ENCODE data around the gene LMO3. TPM values are rescaled to one million over a fixed set of nuclear protein-coding genes. Genes with fewer than 3 reads are reported as not detected.

The LMO3 gene
- total and polyA plus RNA-seq, 2 experiments from 2014 or later, result 7.9 to 15.1 TPM

GRCh38 chr12:16602412-16602811 is 3.5 kb downstream of the LMO3 start (continued):
- no peak for TF ChIP-seq JUNB (IDR thresholded peaks at IDR 0.05; ENCODE audit: unreplicated experiment)
- TF ChIP-seq ETS1 (IDR thresholded peaks at IDR 0.05), result no peak
- no peak for TF ChIP-seq NANOG (IDR thresholded peaks at IDR 0.05; ENCODE audit: borderline replicate concordance)

GRCh38 chr12:16600525-16600924 is 5.4 kb downstream of the LMO3 start:
- peaks cover 17% of the 10 kb centered on the region for H3K27me3 ChIP-seq (ENCODE audit: insufficient read depth)
- H3K79me2 ChIP-seq (replicated peaks; ENCODE audit: insufficient read depth), result no peaks in the 10 kb centered on the region; the same call in 1 of the 2 replicates
- H3K4me1 ChIP-seq (ENCODE audit: insufficient read depth), result peaks cover 59% of the 10 kb centered on the region
- TF ChIP-seq ZNF331 (CRISPR knock-in tag; IDR thresholded peaks at IDR 0.05; ENCODE audit: low read depth) (no peak), REST (IDR thresholded peaks at IDR 0.05; ENCODE audit: unreplicated experiment) (no peak), JUNB (IDR thresholded peaks at IDR 0.05; ENCODE audit: unreplicated experiment) (no peak), STAT1 (IDR thresholded peaks at IDR 0.05; ENCODE audit: unreplicated experiment) (no peak), EZH2phosphoT487 (IDR thresholded peaks at IDR 0.05; ENCODE audit: unreplicated experiment) (no peak), ZNF462 (CRISPR knock-in tag; IDR thresholded peaks at IDR 0.05) (no peak)
- no peak overlapping the region for H2AFZ ChIP-seq
- 0 out of 2 replicates have a peak, but pooled peaks cover 4% of the 10 kb centered on the region for H3F3A ChIP-seq (replicated peaks; ENCODE audit: low read depth)
- 0 out of 2 replicates have a peak overlapping the region, but pooled peaks have one; percentile 39 for H3K27ac Mint-ChIP-seq
- ATAC-seq, result no peak
- no peak overlapping the region for H3K27ac ChIP-seq (ENCODE audit: low read depth)
- no peak for DNase-seq (ENCODE audit: low spot score)
- H3K9me2 ChIP-seq (ENCODE audit: insufficient read depth), result no peaks in the 10 kb centered on the region
- no peaks in the 10 kb centered on the region for H4K20me1 ChIP-seq (replicated peaks; ENCODE audit: insufficient read depth)
- no peaks in the 10 kb centered on the region for H3K36me3 ChIP-seq (ENCODE audit: insufficient read depth)
- H3K4me2 ChIP-seq, result no peak overlapping the region
- H3K27me3 Mint-ChIP-seq (ENCODE audit: insufficient read depth, low read depth, poor library complexity), result peaks cover 10% of the 10 kb centered on the region
- H3K36me3 Mint-ChIP-seq (ENCODE audit: low read depth), result no peaks in the 10 kb centered on the region; the same call in 2 of the 3 replicates
- H3K9me3 Mint-ChIP-seq, result no peaks in the 10 kb centered on the region
- H3K4me1 Mint-ChIP-seq, result peaks cover 61% of the 10 kb centered on the region
- H3K4me3 Mint-ChIP-seq, result no peak overlapping the region
- H3K4me3 ChIP-seq, result no peak overlapping the region
